ENCODE results near the gene SMIM28.

Gene SMIM28

GRCh38 chr6:138374230-138374629, 3.5 kb upstream of the SMIM28 start:
- no peak for DNase-seq (ENCODE audit: low read depth in 3 of 3)

DNA sequence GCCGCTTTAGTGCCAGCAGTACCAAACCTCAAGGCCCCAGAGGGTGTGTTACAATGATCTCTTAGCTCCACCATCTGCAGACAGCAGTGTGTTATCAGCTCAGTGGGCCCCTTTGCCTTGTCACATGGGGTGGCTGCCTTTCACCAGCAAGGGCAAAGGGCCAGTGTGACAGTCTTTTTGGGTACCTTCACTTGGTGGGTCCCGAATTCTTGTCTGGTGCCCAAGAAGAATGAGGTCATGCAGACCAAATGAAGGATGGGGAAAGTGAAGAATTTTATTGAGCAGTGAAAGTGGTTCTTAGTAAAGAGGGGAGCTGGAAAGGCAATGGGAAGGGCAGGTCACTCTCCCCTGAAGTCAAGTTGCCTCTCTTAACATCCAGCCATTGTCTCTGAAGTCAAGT, 2.9 kb upstream of the SMIM28 start:
- no peak for DNase-seq (ENCODE audit: low read depth in 3 of 3)

- DNase-seq (ENCODE audit: low read depth in 3 of 3), result no peak
These were observed 663 bp upstream of the SMIM28 start for GRCh38 chr6:138377042-138377441.

- DNase-seq (ENCODE audit: low read depth in 3 of 3), result no peak
These were observed 758 bp downstream of the SMIM28 start for GRCh38 chr6:138378463-138378862.

GRCh38 chr6:138382498-138383265, 5.0 kb downstream of the SMIM28 start:
- no peak for DNase-seq (ENCODE audit: low read depth in 3 of 3)

GRCh38 chr6:138383776-138384175, 6.1 kb downstream of the SMIM28 start:
- no peak for DNase-seq (ENCODE audit: low read depth in 3 of 3)

GRCh38 chr6:138386897-138387296, 9.2 kb downstream of the SMIM28 start:
- no peak for DNase-seq (ENCODE audit: low read depth in 3 of 3)

GRCh38 chr6:138387577-138388368, 10.1 kb downstream of the SMIM28 start:
- no peak for DNase-seq (ENCODE audit: low read depth in 3 of 3)

GRCh38 chr6:138389551-138389950, 11.8 kb downstream of the SMIM28 start:
- DNase-seq (ENCODE audit: low read depth in 3 of 3), result no peak

GRCh38 chr6:138393871-138394783, 16.4 kb downstream of the SMIM28 start:
- DNase-seq (ENCODE audit: low read depth in 3 of 3), result no peak

DNA sequence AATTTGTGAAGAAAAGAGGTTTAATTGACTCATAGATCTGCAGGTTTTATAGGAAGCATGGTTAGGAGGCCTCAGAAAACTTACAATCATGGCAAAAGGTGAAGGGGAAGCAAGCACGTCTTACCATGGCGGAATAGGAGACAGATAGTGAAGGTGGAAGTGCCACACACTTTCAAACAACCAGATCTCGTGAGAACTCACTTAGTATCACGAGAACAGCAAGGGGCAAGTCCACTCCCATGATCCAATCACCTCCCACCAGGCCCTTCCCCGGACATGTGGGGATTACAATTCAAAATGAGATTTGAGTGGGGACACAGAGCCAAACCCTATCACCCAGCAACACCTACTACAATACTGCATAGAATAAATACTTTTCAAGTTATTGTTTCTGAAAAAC, 19.0 kb downstream of the SMIM28 start:
- DNase-seq (ENCODE audit: low read depth in 3 of 3), result no peak

DNA sequence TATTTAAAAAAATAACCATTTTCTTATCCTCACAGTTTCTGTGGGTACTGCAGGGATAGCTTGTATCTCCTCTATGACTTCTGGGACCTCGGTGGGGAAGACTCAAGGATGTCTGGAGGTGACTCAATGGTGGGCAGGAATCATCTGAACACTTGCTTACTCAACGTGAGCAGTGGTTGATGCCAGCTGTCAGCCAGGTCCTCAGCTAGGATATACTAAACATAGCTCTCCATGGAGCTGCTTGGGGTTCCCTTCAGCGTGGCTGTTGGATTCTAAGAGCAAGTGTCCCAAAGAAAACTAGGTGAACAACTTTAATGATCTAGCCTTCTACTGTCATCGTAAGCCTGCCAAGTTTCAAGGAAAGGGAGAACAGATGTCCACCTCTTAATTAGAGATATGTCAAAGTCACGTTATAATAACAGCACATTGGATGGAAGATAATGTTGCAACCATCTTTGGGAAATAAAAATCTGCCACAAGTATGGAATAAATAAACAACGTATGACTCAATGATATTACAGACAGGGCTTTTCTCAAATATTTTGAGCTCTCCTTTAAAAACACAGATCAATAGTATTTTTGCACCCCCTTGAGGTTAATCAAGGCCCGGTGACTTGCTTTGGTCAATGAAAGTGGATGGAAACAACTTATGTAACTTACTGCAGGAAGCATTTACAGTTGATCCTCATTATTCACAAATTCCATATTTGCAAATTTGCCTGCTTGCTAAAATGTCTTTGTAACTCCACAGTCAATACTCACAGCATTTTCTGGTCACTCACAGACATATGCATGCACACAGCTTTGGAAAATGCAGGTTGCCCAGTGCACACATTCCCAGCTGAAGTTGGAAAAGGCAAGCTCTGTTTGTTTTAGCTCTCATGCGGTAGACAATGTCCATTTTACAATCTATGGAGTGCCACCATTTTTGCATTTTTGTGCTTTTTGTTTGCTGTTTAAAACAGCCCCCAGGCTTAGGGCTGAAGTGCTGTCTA, 19.7 kb downstream of the SMIM28 start:
- no peak for DNase-seq (ENCODE audit: low read depth in 3 of 3)

DNA sequence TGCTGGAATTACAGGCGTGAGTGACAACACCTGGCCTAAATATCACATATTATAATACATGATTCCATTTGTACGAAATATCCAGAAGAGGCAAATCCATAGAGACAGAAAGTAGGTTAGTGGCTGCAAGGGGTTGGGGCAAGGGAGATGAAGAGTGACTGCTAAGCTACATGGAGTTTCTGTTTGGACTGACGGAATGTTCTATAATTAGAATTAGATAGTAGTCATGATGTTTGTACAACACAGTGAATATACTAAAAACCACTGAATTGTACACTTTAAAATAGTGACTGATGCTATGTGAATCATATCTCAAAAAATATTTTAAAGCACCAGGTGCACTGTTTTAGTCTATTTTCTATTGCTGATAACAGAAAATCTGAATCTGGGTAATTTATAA, 22.6 kb downstream of the SMIM28 start:
- no peak for DNase-seq (ENCODE audit: low read depth in 3 of 3)

GRCh38 chr6:138401960-138402837, 24.5 kb downstream of the SMIM28 start:
- DNase-seq (ENCODE audit: low read depth in 3 of 3), result no peak

DNA sequence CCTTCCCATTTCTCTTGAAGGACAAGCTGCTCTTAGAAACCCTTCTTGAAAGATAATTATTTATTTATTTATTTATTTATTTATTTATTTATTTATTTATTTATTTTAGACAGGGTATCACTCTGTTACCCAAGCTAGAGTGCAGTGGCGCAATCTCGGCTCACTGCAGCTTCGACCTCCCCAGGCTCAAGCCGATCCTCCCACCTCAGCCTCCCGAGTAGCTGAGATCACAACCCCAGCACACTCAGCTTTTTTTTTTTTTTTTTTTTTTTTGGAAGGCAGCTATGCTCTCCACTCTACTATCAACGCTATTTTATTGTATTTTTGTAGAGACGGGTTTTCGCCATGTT, 25.1 kb downstream of the SMIM28 start:
- no peak for DNase-seq (ENCODE audit: low read depth in 3 of 3)

DNA sequence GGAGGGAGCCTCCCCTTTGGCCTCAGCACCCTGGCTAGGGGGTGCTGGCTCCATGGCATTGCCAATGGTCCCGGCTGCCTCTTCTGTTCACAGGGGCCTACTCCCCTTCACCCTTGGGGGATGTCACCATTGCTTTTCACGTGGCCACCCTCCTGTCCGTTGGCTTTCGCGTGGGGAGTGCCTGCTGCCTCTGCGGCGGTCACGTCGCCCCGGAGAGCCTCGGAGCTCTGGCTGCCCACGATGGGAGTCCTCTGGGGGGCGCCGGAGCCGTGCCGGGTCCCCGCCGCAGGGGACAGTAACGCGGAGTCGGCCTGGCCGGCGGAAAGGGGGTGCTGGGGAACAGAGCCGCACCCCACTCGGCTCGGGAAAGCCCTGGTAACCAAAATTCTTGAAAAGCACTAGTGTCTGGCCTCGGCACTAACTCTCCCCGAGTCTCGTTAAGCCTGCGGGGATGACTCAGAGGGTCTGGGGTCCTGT, 25.7 kb downstream of the SMIM28 start:
- DNase-seq (ENCODE audit: low read depth in 3 of 3), result peak in 1 of 3 donors; percentile 29

- peak; percentile 78 to 85 (median 84) for DNase-seq (ENCODE audit: low read depth in 3 of 3)
These were observed 26.3 kb downstream of the SMIM28 start, which contains the start of gene HEBP2 for GRCh38 chr6:138403801-138404665. HEBP2 (plus strand) TSS chr6:138404223; CDS start chr6:138404496, 273 bp downstream.

DNA sequence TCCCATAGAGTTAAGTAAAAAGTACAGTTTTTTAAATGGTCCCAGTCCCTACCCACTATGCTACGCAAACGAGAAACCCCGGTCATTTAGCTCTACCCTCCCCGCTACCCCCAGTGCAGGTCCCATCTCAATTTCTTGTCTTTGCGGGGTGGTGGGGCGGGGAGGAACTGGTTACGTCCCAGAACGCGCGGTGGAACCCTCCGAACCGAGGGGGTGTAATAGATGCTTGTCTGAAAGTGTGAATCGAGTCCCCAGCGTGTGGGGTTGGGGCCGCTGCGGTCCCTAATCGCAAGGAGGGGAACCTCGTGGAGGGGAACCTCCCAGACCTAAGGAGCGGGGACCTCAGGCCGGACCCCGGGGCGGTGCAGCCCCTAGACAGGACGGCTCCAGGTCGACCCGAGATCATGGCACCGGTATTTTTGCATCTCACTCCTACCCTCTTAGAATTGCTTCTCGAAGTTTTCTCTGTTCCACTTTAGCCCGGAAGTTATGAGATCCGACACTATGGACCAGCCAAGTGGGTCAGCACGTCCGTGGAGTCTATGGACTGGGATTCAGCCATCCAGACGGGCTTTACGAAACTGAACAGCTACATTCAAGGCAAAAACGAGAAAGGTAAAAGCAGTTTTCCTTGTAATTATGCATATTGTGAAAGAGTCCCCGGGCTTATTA, 27.1 kb downstream of the SMIM28 start:
- no peak for DNase-seq (ENCODE audit: low read depth in 3 of 3)

Measured in stimulated activated CD4-positive, alpha-beta T cell treated with anti-CD3 and anti-CD28 coated beads, TNF-alpha, amount 100 ng/mL, for 48 hours (primary cell).